Measurements from ENCODE around the gene APOM.

GRCh38 chr6:31631209-31631608, 24.5 kb upstream of the APOM start:
- TF ChIP-seq CTCF (IDR thresholded peaks at IDR 0.05) (no peak), POLR2A (IDR thresholded peaks at IDR 0.05) (no peak)
